GM23338 (cell line): ENCODE measurements around the gene CGB2. TPM values are rescaled to one million over a fixed set of nuclear protein-coding genes. Genes with fewer than 3 reads are reported as not detected.

Experiments used
- ATAC-seq: fragments of 200-7000 bp; cut with Tn5 transposase; 3 replicates; pipeline ENCODE4 v1.9.1; 2020
- DNase-seq: peaks from one replicate; pipeline ENCODE4 v3.0.0-alpha.2; 2015; ENCODE audit warnings: low spot score
- H2AFZ ChIP-seq: fragments of 200-600 bp; sonication (generic); 2 replicates; pipeline ENCODE4 v1.8.0; 2016; ENCODE audit warnings: antibody characterized with exemption, mild to moderate bottlenecking, moderate library complexity
- H3F3A ChIP-seq: fragments of 200-600 bp; sonication (generic); replicated peaks from 2 replicates; pipeline ENCODE4 v1.8.0; 2017; ENCODE audit warnings: antibody characterized with exemption, mixed run types, low read depth
- H3K27ac ChIP-seq: fragments of 200-600 bp; sonication (generic); 2 replicates; pipeline ENCODE4 v1.6.1; 2016; ENCODE audit warnings: low read depth
- H3K27me3 ChIP-seq: fragments of 200-600 bp; sonication (generic); 2 replicates; pipeline ENCODE4 v1.8.0; 2016; ENCODE audit warnings: mild to moderate bottlenecking, mixed run types, moderate library complexity; ENCODE audit not compliant: insufficient read depth
- H3K36me3 ChIP-seq: fragments of 200-600 bp; sonication (generic); 2 replicates; pipeline ENCODE4 v1.8.0; 2016; ENCODE audit warnings: mild to moderate bottlenecking; ENCODE audit not compliant: insufficient read depth
- H3K4me1 ChIP-seq: fragments of 200-600 bp; sonication (generic); 2 replicates; pipeline ENCODE4 v1.8.0; 2016; ENCODE audit warnings: mild to moderate bottlenecking, moderate library complexity; ENCODE audit not compliant: insufficient read depth
- H3K4me2 ChIP-seq: fragments of 200-600 bp; sonication (generic); 2 replicates; pipeline ENCODE4 v1.7.1; 2017; ENCODE audit warnings: mixed run types
- H3K4me3 ChIP-seq: fragments of 200-600 bp; sonication (generic); 2 replicates; pipeline ENCODE4 v1.6.1; 2016; ENCODE audit warnings: mixed run types
- H3K79me2 ChIP-seq: fragments of 200-600 bp; sonication (generic); replicated peaks from 2 replicates; pipeline ENCODE4 v1.8.0; 2017; ENCODE audit warnings: mild to moderate bottlenecking; ENCODE audit not compliant: insufficient read depth
- H3K9me2 ChIP-seq: fragments of 200-600 bp; sonication (generic); 2 replicates; pipeline ENCODE4 v1.8.0; 2017; ENCODE audit not compliant: insufficient read depth
- H4K20me1 ChIP-seq: fragments of 200-600 bp; sonication (generic); replicated peaks from 2 replicates; pipeline ENCODE4 v1.8.0; 2017; ENCODE audit warnings: mild to moderate bottlenecking; ENCODE audit not compliant: insufficient read depth
- H3K27ac Mint-ChIP-seq: 2 replicates; pipeline ENCODE4 v1.8.0; 2020; ENCODE audit warnings: inconsistent platforms, mild to moderate bottlenecking, moderate library complexity, mixed read lengths
- H3K27me3 Mint-ChIP-seq: 3 replicates; pipeline ENCODE4 v1.8.0; 2022; ENCODE audit warnings: low read depth, mild to moderate bottlenecking, moderate library complexity, mixed read lengths, inconsistent platforms; ENCODE audit not compliant: insufficient read depth, poor library complexity
- H3K36me3 Mint-ChIP-seq: 3 replicates; pipeline ENCODE4 v1.8.0; 2021; ENCODE audit warnings: low read depth, mild to moderate bottlenecking, inconsistent platforms, moderate library complexity, mixed read lengths
- H3K4me1 Mint-ChIP-seq: 3 replicates; pipeline ENCODE4 v1.8.0; 2020; ENCODE audit warnings: mild to moderate bottlenecking, inconsistent platforms, mixed read lengths
- H3K4me3 Mint-ChIP-seq: 3 replicates; pipeline ENCODE4 v1.8.0; 2021; ENCODE audit warnings: moderate library complexity, mild to moderate bottlenecking, inconsistent platforms, mixed read lengths
- H3K9me3 Mint-ChIP-seq: 3 replicates; pipeline ENCODE4 v1.8.0; 2020; ENCODE audit warnings: moderate library complexity, mild to moderate bottlenecking, inconsistent platforms, mixed read lengths
- CREB1 ChIP-seq: fragments of 250-450 bp; sonication (Bioruptor Pico); IDR thresholded peaks from 2 replicates; pipeline ENCODE4 v1.5.0; 2020; ENCODE audit warnings: low read depth, mild to moderate bottlenecking, moderate library complexity
- CTCF ChIP-seq, 2 experiments: fragments of 200-600 bp in 1 of 2; sonication (generic) in 1 of 2; conservative IDR thresholded peaks; 2 replicates each; pipeline versions ENCODE4 v1.5.1 to v1.6.1; 2016 to 2017; ENCODE audit warnings: antibody characterized with exemption in 2 of 2, low read depth in 2 of 2, mild to moderate bottlenecking in 2 of 2, moderate library complexity in 1 of 2
- EZH2 ChIP-seq: fragments of 200-600 bp; sonication (generic); IDR thresholded peaks from one replicate; pipeline ENCODE4 v1.8.0; 2017; ENCODE audit warnings: antibody characterized with exemption, mild to moderate bottlenecking, low read depth; ENCODE audit not compliant: unreplicated experiment
- POLR2AphosphoS5 ChIP-seq: IDR thresholded peaks from 2 replicates; pipeline ENCODE4 v1.6.1; 2016; ENCODE audit warnings: antibody characterized with exemption, low read depth
- REST ChIP-seq: IDR thresholded peaks from one replicate; pipeline ENCODE4 v1.6.1; 2018; ENCODE audit warnings: antibody characterized with exemption; ENCODE audit not compliant: unreplicated experiment
- STAT1 ChIP-seq: IDR thresholded peaks from one replicate; pipeline ENCODE4 v1.6.1; 2016; ENCODE audit warnings: antibody characterized with exemption; ENCODE audit not compliant: unreplicated experiment
- ZNF462 ChIP-seq: fragments of 250-450 bp; sonication (Bioruptor Pico); IDR thresholded peaks from 2 replicates; pipeline ENCODE4 v1.5.0; 2020; ENCODE audit warnings: mild to moderate bottlenecking, moderate library complexity
- polyA plus RNA-seq: library from polyadenylated mRNA; unstranded; fragments of >200 nt; fragmentation: Nextera tagmentation; extraction: Ambion mirVana; gene quantifications from 2 replicates; pipeline ENCODE4 v1.2.1, GENCODE V29; 2016
- total RNA-seq: library from RNA; depleted of rRNA; stranded (reverse); fragments of >200 nt; shearing (Covaris generic); gene quantifications from 2 replicates; pipeline ENCODE4 v1.2.3, GENCODE V29; 2014

Gene CGB2
- total and polyA plus RNA-seq, 2 experiments from 2014 or later, result 0.57 TPM; not detected in 1

GRCh38 chr19:49020931-49021895 lies 10.5 kb upstream of the CGB2 start:
- Histone ChIP-seq H4K20me1 (no peaks in the 10 kb centered on the region), H3K36me3 (no peaks in the 10 kb centered on the region), H3K4me2 (peak overlapping the region; percentile 14; the same call in 1 of the 2 replicates), H2AFZ (peak overlapping the region; percentile 74; the same call in 1 of the 2 replicates), H3K4me1 (peaks cover 19% of the 10 kb centered on the region; the same call in 1 of the 2 replicates), H3K4me3 (no peak overlapping the region), H3K79me2 (no peaks in the 10 kb centered on the region), H3K27me3 (peaks cover 35% of the 10 kb centered on the region), H3K9me2 (no peaks in the 10 kb centered on the region), H3K27ac (no peak overlapping the region), H3F3A (0 out of 2 replicates have a peak, but pooled peaks cover 3% of the 10 kb centered on the region)
- DNase-seq, result no peak
- TF ChIP-seq CTCF (conservative IDR thresholded peaks at IDR 0.05; ENCODE audit: low read depth in 2 of 2) (no peak), STAT1 (no peak), POLR2AphosphoS5 (no peak), REST (no peak)
- no peak overlapping the region; the same call in 2 of the 3 replicates for H3K4me3 Mint-ChIP-seq
- no peak overlapping the region for H3K27ac Mint-ChIP-seq
- H3K27me3 Mint-ChIP-seq, result peaks cover 26% of the 10 kb centered on the region
- peaks cover 3% of the 10 kb centered on the region; the same call in 1 of the 3 replicates for H3K9me3 Mint-ChIP-seq
- H3K4me1 Mint-ChIP-seq, result peaks cover 22% of the 10 kb centered on the region
- peak; percentile 2; the same call in 1 of the 3 replicates for ATAC-seq
- no peaks in the 10 kb centered on the region for H3K36me3 Mint-ChIP-seq

- Histone ChIP-seq H2AFZ (no peak overlapping the region), H3K27ac (no peak overlapping the region), H3K27me3 (peaks cover 35% of the 10 kb centered on the region), H3K36me3 (no peaks in the 10 kb centered on the region), H3K4me3 (no peak overlapping the region), H3F3A (0 out of 2 replicates have a peak, but pooled peaks cover 3% of the 10 kb centered on the region), H3K4me2 (no peak overlapping the region), H3K79me2 (no peaks in the 10 kb centered on the region), H3K4me1 (peaks cover 19% of the 10 kb centered on the region; the same call in 1 of the 2 replicates), H3K9me2 (no peaks in the 10 kb centered on the region), H4K20me1 (no peaks in the 10 kb centered on the region)
- ATAC-seq, result no peak
- no peaks in the 10 kb centered on the region for H3K36me3 Mint-ChIP-seq
- H3K9me3 Mint-ChIP-seq, result peaks cover 3% of the 10 kb centered on the region; the same call in 1 of the 3 replicates
- peaks cover 24% of the 10 kb centered on the region for H3K27me3 Mint-ChIP-seq
- no peak overlapping the region for H3K4me3 Mint-ChIP-seq
- DNase-seq, result no peak
- peaks cover 22% of the 10 kb centered on the region for H3K4me1 Mint-ChIP-seq
- H3K27ac Mint-ChIP-seq, result no peak overlapping the region
- TF ChIP-seq EZH2 (no peak), ZNF462 (CRISPR knock-in tag) (no peak), CREB1 (CRISPR knock-in tag) (no peak)
These were observed 9.6 kb upstream of the CGB2 start for GRCh38 chr19:49022116-49022515.
